OCI-M2 (cell line): ENCODE results near the gene ORMDL2.
"Not testable (repeated sequence)": the region's sequence is repeated elsewhere in the genome, so short reads cannot be mapped to it uniquely, and the experiment has no call there.

Experiments used
- DNase-seq: peaks from one replicate; lab custom pipeline; 2025; ENCODE audit not compliant: unreplicated experiment; lab: John Stamatoyannopoulos, UW

ORMDL2 gene

DNA sequence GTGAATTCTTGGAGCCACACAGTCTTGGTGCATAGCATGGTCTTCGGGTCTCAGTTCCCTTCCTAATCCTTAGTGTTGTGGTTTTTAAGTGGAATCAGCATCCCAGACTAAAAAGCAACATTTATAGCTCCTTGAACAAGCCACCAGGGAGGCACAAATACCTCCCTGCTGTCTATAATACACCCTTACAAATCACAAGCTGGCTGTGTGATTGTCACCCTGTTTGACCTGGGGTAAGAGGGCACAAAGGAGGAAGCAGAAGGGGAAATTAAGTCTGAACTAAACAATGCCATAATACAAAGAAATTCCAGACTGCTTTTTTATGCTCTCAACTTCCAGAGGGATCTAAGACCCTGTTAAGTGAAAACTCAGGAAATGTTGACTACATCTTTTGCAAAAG, 32.6 kb downstream of the ORMDL2 start:
- DNase-seq: no peak

DNA sequence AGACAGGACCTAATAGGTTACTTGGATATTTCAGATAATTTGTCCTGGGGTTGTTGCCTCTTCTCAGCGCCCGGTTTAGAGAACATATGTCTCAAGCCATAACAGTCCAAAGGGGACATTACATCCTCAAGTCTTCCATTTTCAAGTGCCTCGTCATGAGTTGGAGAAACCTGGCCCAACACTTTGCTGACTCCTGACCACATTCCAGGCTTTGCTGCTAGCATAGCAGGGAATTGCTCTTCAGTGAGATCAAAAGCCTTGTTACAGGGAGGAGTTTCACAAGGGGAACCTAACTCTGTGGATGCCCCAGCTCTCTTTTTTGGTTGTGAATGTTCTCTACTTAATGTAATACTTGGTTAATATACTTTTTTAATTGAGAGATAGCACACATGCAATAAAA, 33.1 kb downstream of the ORMDL2 start:
- DNase-seq: no peak

DNA sequence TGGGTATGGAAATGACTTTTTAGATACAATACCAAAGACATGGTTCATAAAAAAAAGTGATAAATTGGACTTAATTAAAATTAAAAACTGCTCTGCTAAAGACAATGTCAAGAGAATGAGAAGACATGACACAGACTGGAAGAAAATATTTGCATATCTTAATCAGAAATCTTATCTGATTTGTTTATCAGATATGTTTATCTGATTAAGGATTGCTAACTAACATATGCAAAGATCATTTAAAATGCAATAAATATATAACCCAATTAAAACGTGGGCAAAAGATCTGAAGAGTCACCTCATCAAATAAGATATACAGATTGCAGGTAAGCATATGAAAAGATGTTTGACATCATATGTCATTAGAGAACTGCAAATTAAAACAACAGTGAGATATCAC, 34.9 kb downstream of the ORMDL2 start:
- DNase-seq: no peak

DNA sequence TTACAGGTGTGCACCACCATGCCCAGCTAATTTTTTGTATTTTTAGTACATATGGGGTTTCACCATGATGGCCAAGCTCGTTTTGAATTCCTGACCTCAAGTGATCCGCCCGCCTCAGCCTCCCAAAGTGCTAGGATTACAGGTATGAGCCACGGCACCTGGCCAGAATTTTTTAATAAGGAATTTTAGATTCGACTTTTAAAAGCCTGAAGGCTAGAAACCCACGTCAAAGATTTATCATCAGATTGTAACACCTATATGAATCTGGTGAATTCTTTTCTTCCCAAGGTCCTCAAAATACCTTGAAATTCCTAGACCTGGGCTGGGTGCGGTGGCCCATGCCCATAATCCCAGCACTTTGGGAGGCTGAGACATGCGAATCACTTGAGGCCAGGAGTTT, 43.6 kb downstream of the ORMDL2 start:
- no peak for DNase-seq

GRCh38 chr12:55861871-55862270, 44.0 kb downstream of the ORMDL2 start:
- no peak for DNase-seq

DNA sequence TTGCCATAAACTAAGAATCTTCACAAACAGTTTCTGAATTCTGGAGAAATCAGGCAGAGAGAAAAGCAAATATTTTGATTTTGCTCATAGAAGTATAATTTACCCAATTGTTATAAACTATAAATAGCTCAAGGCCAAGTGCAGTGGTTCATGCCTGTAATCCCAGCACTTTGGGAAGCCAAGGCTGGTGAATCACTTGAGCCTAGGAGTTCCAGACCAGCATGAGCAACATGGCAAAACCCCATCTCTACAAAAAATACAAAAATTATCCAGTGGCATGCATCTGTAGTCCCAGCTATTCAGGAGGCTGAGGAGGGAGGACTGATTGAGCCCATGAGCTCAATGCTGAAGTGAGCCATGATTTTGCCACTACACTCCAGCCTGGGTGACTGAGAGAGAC, 44.4 kb downstream of the ORMDL2 start:
- DNase-seq: no peak

DNA sequence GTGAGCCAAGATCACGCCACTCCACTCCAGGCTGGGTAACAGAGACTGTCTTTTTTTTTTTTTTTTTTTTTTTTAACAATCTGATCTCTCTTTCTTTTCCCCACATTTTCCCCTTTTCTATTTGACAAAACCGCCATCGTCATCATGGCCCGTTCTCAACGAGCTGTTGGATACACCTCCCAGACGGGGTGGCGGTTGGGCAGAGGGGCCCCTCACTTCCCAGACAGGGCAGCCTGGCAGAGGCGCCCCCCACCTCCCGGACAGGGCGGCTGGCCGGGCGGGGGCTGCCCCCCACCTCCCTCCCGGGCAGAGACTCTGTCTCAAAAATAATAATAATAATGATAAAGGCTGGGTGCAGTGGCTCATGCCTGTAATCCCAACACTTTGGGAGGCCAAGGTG, 45.1 kb downstream of the ORMDL2 start:
- DNase-seq: not testable (repeated sequence)

DNA sequence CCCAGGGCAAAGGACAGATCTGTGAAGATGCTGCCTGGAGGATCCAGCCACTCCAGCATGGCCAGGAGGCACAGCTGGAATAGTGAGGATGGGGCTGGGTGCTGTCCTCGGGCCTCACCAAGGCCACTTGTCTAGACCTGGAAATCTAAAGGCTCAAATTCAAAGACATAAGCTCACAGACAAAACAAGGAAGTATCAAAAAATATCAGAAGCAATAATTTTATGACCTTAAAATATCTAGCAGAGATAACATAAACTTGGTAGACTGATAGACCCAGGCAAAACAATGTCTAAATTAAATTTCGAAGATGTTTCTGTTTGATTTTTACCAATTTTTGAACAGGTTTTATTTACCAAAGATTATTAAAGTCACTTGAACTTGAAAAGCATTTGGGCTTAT, 47.5 kb downstream of the ORMDL2 start:
- DNase-seq: no peak

DNA sequence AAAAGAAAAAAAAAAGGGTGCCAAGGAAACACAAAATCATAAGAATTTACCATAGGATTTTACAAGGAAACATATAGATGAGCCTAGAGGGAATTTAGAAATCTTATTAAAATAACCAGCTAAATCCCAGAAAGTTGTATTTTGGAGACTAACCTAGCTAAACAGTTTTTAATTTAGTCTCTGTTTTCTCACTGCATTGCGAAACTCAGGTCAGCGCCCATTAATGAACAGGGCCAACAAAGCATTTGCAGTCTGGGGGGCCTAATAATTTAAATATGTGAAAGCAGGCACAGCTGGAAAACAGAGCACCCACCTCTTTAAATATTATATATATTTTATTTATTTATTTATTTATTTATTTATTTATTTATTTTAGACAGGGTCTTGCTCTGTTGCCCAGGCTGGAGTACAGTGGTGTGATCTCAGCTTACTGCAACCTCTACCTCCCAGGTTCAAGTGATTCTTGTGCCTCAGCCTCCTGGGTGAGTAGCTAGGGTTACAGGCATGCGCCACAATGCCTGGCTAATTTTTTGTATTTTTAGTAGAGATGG, 48.7 kb downstream of the ORMDL2 start:
- DNase-seq: not testable (repeated sequence)
